HG02938 (cell line): ENCODE data around the gene MAP3K3.

Source experiments
- ATAC-seq: cut with Tn5 transposase; IDR thresholded peaks from one replicate; pipeline ENCODE4 v1.9.1; 2021; ENCODE audit warnings: mild to moderate bottlenecking, moderate library complexity; ENCODE audit not compliant: unreplicated experiment

The MAP3K3 gene

GRCh38 chr17:63649813-63650212 lies 27.6 kb downstream of the MAP3K3 start:
- ATAC-seq, result no peak

- no peak for ATAC-seq
Observed at GRCh38 chr17:63652106-63652505, 29.9 kb downstream of the MAP3K3 start.

GRCh38 chr17:63653050-63653449 lies 30.8 kb downstream of the MAP3K3 start:
- ATAC-seq, result no peak

GRCh38 chr17:63657786-63658185 lies 35.6 kb downstream of the MAP3K3 start:
- no peak for ATAC-seq

GRCh38 chr17:63658366-63658765 lies 36.1 kb downstream of the MAP3K3 start:
- ATAC-seq, result no peak

- ATAC-seq, result no peak
Observed at GRCh38 chr17:63659850-63660249, 37.6 kb downstream of the MAP3K3 start.

GRCh38 chr17:63665527-63666214 lies 43.5 kb downstream of the MAP3K3 start:
- no peak for ATAC-seq

GRCh38 chr17:63672856-63673255 lies 50.6 kb downstream of the MAP3K3 start:
- no peak for ATAC-seq

- ATAC-seq, result no peak
Observed at GRCh38 chr17:63675231-63675606, 53.0 kb downstream of the MAP3K3 start.

- ATAC-seq, result no peak
Observed at GRCh38 chr17:63675607-63676546, 53.7 kb downstream of the MAP3K3 start.

- no peak for ATAC-seq
Observed at GRCh38 chr17:63676584-63676983, 54.4 kb downstream of the MAP3K3 start.

GRCh38 chr17:63679214-63679613 lies 57.0 kb downstream of the MAP3K3 start:
- no peak for ATAC-seq

- no peak for ATAC-seq
Observed at GRCh38 chr17:63680700-63681099, 58.5 kb downstream of the MAP3K3 start.

GRCh38 chr17:63681530-63681929 lies 59.3 kb downstream of the MAP3K3 start:
- no peak for ATAC-seq

GRCh38 chr17:63682441-63682840 lies 60.2 kb downstream of the MAP3K3 start:
- no peak for ATAC-seq

GRCh38 chr17:63682981-63683380 lies 60.8 kb downstream of the MAP3K3 start:
- ATAC-seq, result no peak

- ATAC-seq, result no peak
Observed at GRCh38 chr17:63685041-63685440, 62.8 kb downstream of the MAP3K3 start.

- no peak for ATAC-seq
Observed at GRCh38 chr17:63685578-63685977, 63.4 kb downstream of the MAP3K3 start.

- no peak for ATAC-seq
Observed at GRCh38 chr17:63686138-63686685, 64.0 kb downstream of the MAP3K3 start.

GRCh38 chr17:63688396-63689020 lies 66.3 kb downstream of the MAP3K3 start:
- no peak for ATAC-seq

GRCh38 chr17:63689479-63689878 lies 67.3 kb downstream of the MAP3K3 start:
- no peak for ATAC-seq
